A673 (cell line): ENCODE results near the gene IPPK. TPM values are rescaled to one million over a fixed set of nuclear protein-coding genes. Genes with fewer than 3 reads are reported as not detected.
A peak's percentile ranks its signal among the peaks of the same experiment; 100 is the strongest.

Experiments
- BruUV-seq: library from RNA; stranded (reverse); fragments of 400-500 nt; replicated peaks from 2 replicates; lab custom pipeline; 2021; lab: Mats Ljungman, UMichigan
- CTCF ChIA-PET: fragments of 300-600 bp; sonication (Branson Sonifier 250); formaldehyde crosslinking; loops from one replicate; lab custom pipeline; 2022; ENCODE audit warnings: antibody characterized with exemption; lab: Charles Lee
- POLR2A ChIA-PET: fragments of 300-600 bp; sonication (Branson Sonifier 250); formaldehyde crosslinking; loops from one replicate; lab custom pipeline; 2022; ENCODE audit warnings: antibody characterized with exemption; ENCODE audit not compliant: low non-redundant PET; lab: Charles Lee
- DNase-seq: peaks from one replicate; pipeline ENCODE4 v3.0.0-alpha.2; 2015; ENCODE audit warnings: low spot score
- H3K27ac ChIP-seq: fragments of 200-600 bp; sonication (generic); 2 replicates; pipeline ENCODE4 v1.5.1; 2016; ENCODE audit warnings: mixed run types, low read depth, mild to moderate bottlenecking, mixed read lengths, antibody characterized with exemption, low read length; ENCODE audit not compliant: poor library complexity, severe bottlenecking
- H3K27me3 ChIP-seq: fragments of 200-600 bp; sonication (generic); replicated peaks from 2 replicates; pipeline ENCODE4 v1.6.1; 2017; ENCODE audit warnings: mixed run types, low read depth, mild to moderate bottlenecking, mixed read lengths, antibody characterized with exemption, low read length; ENCODE audit not compliant: insufficient read depth, poor library complexity
- H3K36me3 ChIP-seq: fragments of 200-600 bp; sonication (generic); 2 replicates; pipeline ENCODE4 v1.6.1; 2016; ENCODE audit warnings: mixed run types, mild to moderate bottlenecking, mixed read lengths, antibody characterized with exemption, low read length; ENCODE audit not compliant: insufficient read depth, poor library complexity, severe bottlenecking
- H3K4me1 ChIP-seq: fragments of 200-600 bp; sonication (generic); 2 replicates; pipeline ENCODE4 v1.6.1; 2017; ENCODE audit warnings: mixed run types, mild to moderate bottlenecking, mixed read lengths, antibody characterized with exemption, low read length; ENCODE audit not compliant: insufficient read depth, poor library complexity, severe bottlenecking
- H3K4me3 ChIP-seq: fragments of 200-600 bp; sonication (generic); 2 replicates; pipeline ENCODE4 v1.5.1; 2016; ENCODE audit warnings: low read depth, mixed run types, mild to moderate bottlenecking, mixed read lengths, low read length; ENCODE audit not compliant: poor library complexity, severe bottlenecking
- H3K9me3 ChIP-seq: fragments of 200-600 bp; sonication (generic); 2 replicates; pipeline ENCODE4 v1.6.1; 2016; ENCODE audit warnings: mixed run types, low read depth, mild to moderate bottlenecking, mixed read lengths, antibody characterized with exemption, low read length; ENCODE audit not compliant: poor library complexity, severe bottlenecking
- EZH2 ChIP-seq: fragments of 200-600 bp; sonication (generic); IDR thresholded peaks from 2 replicates; pipeline ENCODE4 v1.6.1; 2017; ENCODE audit warnings: borderline replicate concordance, low read depth, mild to moderate bottlenecking, mixed read lengths, antibody characterized with exemption, low read length; ENCODE audit not compliant: poor library complexity, severe bottlenecking
- intact Hi-C: fragments of 100-400 bp; cut with micrococcal nuclease; formaldehyde crosslinking; loops from one replicate; pipeline ENCODE4 v1.10.0; 2022; ENCODE audit not compliant: unreplicated experiment
- total RNA-seq: library from RNA; stranded (reverse); gene quantifications from 2 replicates; pipeline ENCODE4 v1.2.3, GENCODE V29; 2021
- TF ChIP-seq, protein P1 (sequence below): fragments of 300-800, 200-600 bp; sonication (generic); conservative IDR thresholded peaks from 2 replicates; pipeline ENCODE4 v1.5.1; 2017; ENCODE audit warnings: low read depth, mild to moderate bottlenecking, antibody characterized with exemption, low read length, moderate library complexity, mixed read lengths

IPPK gene
- total RNA-seq, 1 experiment from 2014 or later, result 14.0 TPM

DNA sequence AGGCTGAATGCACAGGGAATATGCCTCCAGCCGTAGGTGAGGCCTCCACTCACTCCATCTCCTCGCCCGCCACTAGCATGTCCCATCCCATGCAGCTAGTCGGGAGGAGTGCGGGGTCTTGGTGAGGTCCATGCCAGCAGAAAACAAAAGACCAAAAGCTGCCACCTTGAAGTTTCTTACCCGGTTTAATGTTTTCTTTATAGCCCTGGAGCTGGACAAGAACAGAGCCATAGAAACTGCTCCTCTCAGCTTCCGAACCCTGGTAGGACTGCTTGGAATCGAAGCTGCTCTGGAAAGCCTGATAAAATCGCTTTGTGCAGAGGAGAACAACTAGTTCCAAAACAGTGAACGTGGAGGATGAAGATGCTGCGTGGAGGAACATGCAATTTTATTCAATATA lies 57.1 kb downstream of the IPPK start:
- POLR2A ChIA-PET, result no interaction called here
- no peak overlapping the region for H3K4me3 ChIP-seq
- H3K36me3 ChIP-seq, result peaks cover 17% of the 10 kb centered on the region
- no peak overlapping the region for H3K27ac ChIP-seq
- CTCF ChIA-PET, result no interaction called here
- BruUV-seq, result no TSS peak
- intact Hi-C loops, result no loop called here
- no peaks in the 10 kb centered on the region for H3K4me1 ChIP-seq
- H3K27me3 ChIP-seq, result no peaks in the 10 kb centered on the region
- no peak for DNase-seq
- TF ChIP-seq EZH2, result no peak
- TF ChIP-seq, protein P1, sequence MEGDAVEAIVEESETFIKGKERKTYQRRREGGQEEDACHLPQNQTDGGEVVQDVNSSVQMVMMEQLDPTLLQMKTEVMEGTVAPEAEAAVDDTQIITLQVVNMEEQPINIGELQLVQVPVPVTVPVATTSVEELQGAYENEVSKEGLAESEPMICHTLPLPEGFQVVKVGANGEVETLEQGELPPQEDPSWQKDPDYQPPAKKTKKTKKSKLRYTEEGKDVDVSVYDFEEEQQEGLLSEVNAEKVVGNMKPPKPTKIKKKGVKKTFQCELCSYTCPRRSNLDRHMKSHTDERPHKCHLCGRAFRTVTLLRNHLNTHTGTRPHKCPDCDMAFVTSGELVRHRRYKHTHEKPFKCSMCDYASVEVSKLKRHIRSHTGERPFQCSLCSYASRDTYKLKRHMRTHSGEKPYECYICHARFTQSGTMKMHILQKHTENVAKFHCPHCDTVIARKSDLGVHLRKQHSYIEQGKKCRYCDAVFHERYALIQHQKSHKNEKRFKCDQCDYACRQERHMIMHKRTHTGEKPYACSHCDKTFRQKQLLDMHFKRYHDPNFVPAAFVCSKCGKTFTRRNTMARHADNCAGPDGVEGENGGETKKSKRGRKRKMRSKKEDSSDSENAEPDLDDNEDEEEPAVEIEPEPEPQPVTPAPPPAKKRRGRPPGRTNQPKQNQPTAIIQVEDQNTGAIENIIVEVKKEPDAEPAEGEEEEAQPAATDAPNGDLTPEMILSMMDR, result no peak
- H3K9me3 ChIP-seq, result no peaks in the 10 kb centered on the region

DNA sequence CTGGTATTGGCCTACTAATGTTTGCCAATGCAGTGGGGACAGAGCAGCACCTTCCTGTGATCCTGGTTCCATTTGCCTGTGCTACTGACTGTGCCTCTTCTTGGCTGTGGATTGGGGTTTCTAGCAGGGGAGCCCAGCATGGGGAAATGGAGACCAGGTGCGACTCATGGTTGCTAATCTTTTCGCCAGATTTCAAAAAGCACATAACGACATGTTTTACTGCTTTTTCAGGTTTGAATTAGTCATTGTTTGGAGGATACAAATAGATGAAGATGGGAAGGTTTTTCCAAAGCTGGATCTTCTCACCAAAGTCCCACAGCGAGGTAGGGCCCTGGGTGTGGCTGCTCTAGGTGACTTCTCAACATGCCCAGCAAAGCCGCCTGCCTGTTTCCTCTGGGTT lies 57.6 kb downstream of the IPPK start:
- ChIA-PET CTCF (no interaction called here), POLR2A (no interaction called here)
- no peaks in the 10 kb centered on the region for H3K27me3 ChIP-seq
- H3K4me1 ChIP-seq, result no peaks in the 10 kb centered on the region
- H3K9me3 ChIP-seq, result no peaks in the 10 kb centered on the region
- TF ChIP-seq, protein P1, result no peak
- no peak for TF ChIP-seq EZH2
- peaks cover 16% of the 10 kb centered on the region for H3K36me3 ChIP-seq
- BruUV-seq, result no TSS peak
- no peak for DNase-seq
- H3K4me3 ChIP-seq, result no peak overlapping the region
- intact Hi-C loops, result no loop called here
- no peak overlapping the region for H3K27ac ChIP-seq

DNA sequence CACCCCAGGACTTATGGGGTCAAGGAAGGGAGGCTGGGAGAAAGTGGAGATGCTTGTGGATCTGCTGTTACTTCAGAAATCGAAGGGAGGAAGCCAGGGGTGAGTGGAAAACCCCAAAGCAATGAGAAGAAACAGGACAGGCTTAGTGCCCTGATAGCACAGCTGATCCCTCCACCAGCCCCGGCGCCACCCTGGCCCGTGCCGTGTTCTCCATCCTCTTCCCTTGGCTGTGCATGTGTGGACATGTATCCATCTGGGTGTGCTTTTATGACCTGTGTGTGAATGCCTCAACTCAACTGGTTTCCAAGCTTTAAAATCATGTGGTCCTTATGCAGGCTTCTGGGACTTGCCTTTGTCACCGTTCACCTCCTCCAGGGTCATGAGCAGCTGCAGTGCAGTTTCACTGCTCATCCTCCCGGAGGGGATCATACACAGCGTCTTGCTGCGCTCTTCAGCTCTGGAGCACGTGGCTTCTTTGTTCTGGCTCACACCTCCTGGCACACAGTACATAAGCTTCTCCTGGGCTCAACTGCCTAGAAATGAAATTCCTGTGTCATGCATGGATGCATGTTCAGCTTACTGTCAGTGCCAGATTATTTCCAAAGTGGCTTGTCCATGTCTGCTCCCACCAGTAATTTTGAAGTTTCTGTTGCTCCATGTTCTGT lies 58.2 kb downstream of the IPPK start:
- Histone ChIP-seq H3K4me3 (no peak overlapping the region), H3K27ac (peak overlapping the region; percentile 23), H3K4me1 (no peaks in the 10 kb centered on the region), H3K36me3 (peaks cover 16% of the 10 kb centered on the region), H3K27me3 (no peaks in the 10 kb centered on the region), H3K9me3 (no peaks in the 10 kb centered on the region)
- ChIA-PET POLR2A (no interaction called here), CTCF (no interaction called here)
- TF ChIP-seq, protein P1, result no peak
- TF ChIP-seq EZH2, result no peak
- intact Hi-C loops, result no loop called here
- BruUV-seq, result no TSS peak
- no peak for DNase-seq
